ENCODE data around the gene ADAMTSL5.
"Not testable (repeated sequence)": the region's sequence is repeated elsewhere in the genome, so short reads cannot be mapped to it uniquely, and the experiment has no call there.

ADAMTSL5 gene

GRCh38 chr19:1512671-1513498 is at the start of gene ADAMTSL5:
Gene ADAMTSL5, minus strand, starts transcription at chr19:1513019. Its CDS starts 2,076 bp downstream, at chr19:1510943.
- peak; percentile 50 for DNase-seq

- DNase-seq: no peak
Measured at GRCh38 chr19:1561236-1561842, 48.5 kb upstream of the ADAMTSL5 start.

GRCh38 chr19:1560286-1560882 is 47.6 kb upstream of the ADAMTSL5 start:
- DNase-seq: no peak

GRCh38 chr19:1558552-1558951 is 45.7 kb upstream of the ADAMTSL5 start:
- no peak for DNase-seq

- DNase-seq: no peak
Measured at GRCh38 chr19:1556390-1557070, 43.7 kb upstream of the ADAMTSL5 start.

GRCh38 chr19:1555487-1556389 is 42.9 kb upstream of the ADAMTSL5 start:
- no peak for DNase-seq

- DNase-seq: no peak
Measured at GRCh38 chr19:1554968-1555367, 42.1 kb upstream of the ADAMTSL5 start.

- DNase-seq: no peak
Measured at GRCh38 chr19:1553415-1553814, 40.6 kb upstream of the ADAMTSL5 start.

GRCh38 chr19:1551068-1552040 is 38.5 kb upstream of the ADAMTSL5 start:
- DNase-seq: no peak

GRCh38 chr19:1549332-1549945 is 36.6 kb upstream of the ADAMTSL5 start:
- DNase-seq: no peak

GRCh38 chr19:1540365-1540925 is 27.6 kb upstream of the ADAMTSL5 start:
- DNase-seq: no peak

- DNase-seq: not testable (repeated sequence)
Measured at GRCh38 chr19:1539749-1540148, 26.9 kb upstream of the ADAMTSL5 start.

GRCh38 chr19:1538978-1539377 is 26.2 kb upstream of the ADAMTSL5 start:
- DNase-seq: peak; percentile 22

- not testable (repeated sequence) for DNase-seq
Measured at GRCh38 chr19:1535699-1536098, 22.9 kb upstream of the ADAMTSL5 start.

GRCh38 chr19:1534972-1535371 is 22.2 kb upstream of the ADAMTSL5 start:
- DNase-seq: no peak

- DNase-seq: no peak
Measured at GRCh38 chr19:1533510-1534150, 20.8 kb upstream of the ADAMTSL5 start.

- DNase-seq: no peak
Measured at GRCh38 chr19:1532003-1532402, 19.2 kb upstream of the ADAMTSL5 start.

GRCh38 chr19:1531587-1531986 is 18.8 kb upstream of the ADAMTSL5 start:
- no peak for DNase-seq

- not testable (repeated sequence) for DNase-seq
Measured at GRCh38 chr19:1530856-1531255, 18.0 kb upstream of the ADAMTSL5 start.

GRCh38 chr19:1529430-1529816 is 16.6 kb upstream of the ADAMTSL5 start:
- no peak for DNase-seq
